GM23338 (cell line): ENCODE results near the gene ERC1. TPM values are rescaled to one million over a fixed set of nuclear protein-coding genes. Genes with fewer than 3 reads are reported as not detected.

Experiments used
- ATAC-seq: fragments of 200-7000 bp; cut with Tn5 transposase; 3 replicates; pipeline ENCODE4 v1.9.1; 2020
- DNase-seq: peaks from one replicate; pipeline ENCODE4 v3.0.0-alpha.2; 2015; ENCODE audit warnings: low spot score
- H2AFZ ChIP-seq: fragments of 200-600 bp; sonication (generic); 2 replicates; pipeline ENCODE4 v1.8.0; 2016; ENCODE audit warnings: antibody characterized with exemption, mild to moderate bottlenecking, moderate library complexity
- H3F3A ChIP-seq: fragments of 200-600 bp; sonication (generic); replicated peaks from 2 replicates; pipeline ENCODE4 v1.8.0; 2017; ENCODE audit warnings: antibody characterized with exemption, mixed run types, low read depth
- H3K27ac ChIP-seq: fragments of 200-600 bp; sonication (generic); 2 replicates; pipeline ENCODE4 v1.6.1; 2016; ENCODE audit warnings: low read depth
- H3K27me3 ChIP-seq: fragments of 200-600 bp; sonication (generic); 2 replicates; pipeline ENCODE4 v1.8.0; 2016; ENCODE audit warnings: mild to moderate bottlenecking, mixed run types, moderate library complexity; ENCODE audit not compliant: insufficient read depth
- H3K36me3 ChIP-seq: fragments of 200-600 bp; sonication (generic); 2 replicates; pipeline ENCODE4 v1.8.0; 2016; ENCODE audit warnings: mild to moderate bottlenecking; ENCODE audit not compliant: insufficient read depth
- H3K4me1 ChIP-seq: fragments of 200-600 bp; sonication (generic); 2 replicates; pipeline ENCODE4 v1.8.0; 2016; ENCODE audit warnings: mild to moderate bottlenecking, moderate library complexity; ENCODE audit not compliant: insufficient read depth
- H3K4me2 ChIP-seq: fragments of 200-600 bp; sonication (generic); 2 replicates; pipeline ENCODE4 v1.7.1; 2017; ENCODE audit warnings: mixed run types
- H3K4me3 ChIP-seq: fragments of 200-600 bp; sonication (generic); 2 replicates; pipeline ENCODE4 v1.6.1; 2016; ENCODE audit warnings: mixed run types
- H3K79me2 ChIP-seq: fragments of 200-600 bp; sonication (generic); replicated peaks from 2 replicates; pipeline ENCODE4 v1.8.0; 2017; ENCODE audit warnings: mild to moderate bottlenecking; ENCODE audit not compliant: insufficient read depth
- H3K9me2 ChIP-seq: fragments of 200-600 bp; sonication (generic); 2 replicates; pipeline ENCODE4 v1.8.0; 2017; ENCODE audit not compliant: insufficient read depth
- H4K20me1 ChIP-seq: fragments of 200-600 bp; sonication (generic); replicated peaks from 2 replicates; pipeline ENCODE4 v1.8.0; 2017; ENCODE audit warnings: mild to moderate bottlenecking; ENCODE audit not compliant: insufficient read depth
- H3K27ac Mint-ChIP-seq: 2 replicates; pipeline ENCODE4 v1.8.0; 2020; ENCODE audit warnings: inconsistent platforms, mild to moderate bottlenecking, moderate library complexity, mixed read lengths
- H3K27me3 Mint-ChIP-seq: 3 replicates; pipeline ENCODE4 v1.8.0; 2022; ENCODE audit warnings: low read depth, mild to moderate bottlenecking, moderate library complexity, mixed read lengths, inconsistent platforms; ENCODE audit not compliant: insufficient read depth, poor library complexity
- H3K36me3 Mint-ChIP-seq: 3 replicates; pipeline ENCODE4 v1.8.0; 2021; ENCODE audit warnings: low read depth, mild to moderate bottlenecking, inconsistent platforms, moderate library complexity, mixed read lengths
- H3K4me1 Mint-ChIP-seq: 3 replicates; pipeline ENCODE4 v1.8.0; 2020; ENCODE audit warnings: mild to moderate bottlenecking, inconsistent platforms, mixed read lengths
- H3K4me3 Mint-ChIP-seq: 3 replicates; pipeline ENCODE4 v1.8.0; 2021; ENCODE audit warnings: moderate library complexity, mild to moderate bottlenecking, inconsistent platforms, mixed read lengths
- H3K9me3 Mint-ChIP-seq: 3 replicates; pipeline ENCODE4 v1.8.0; 2020; ENCODE audit warnings: moderate library complexity, mild to moderate bottlenecking, inconsistent platforms, mixed read lengths
- CREB1 ChIP-seq: fragments of 250-450 bp; sonication (Bioruptor Pico); IDR thresholded peaks from 2 replicates; pipeline ENCODE4 v1.5.0; 2020; ENCODE audit warnings: low read depth, mild to moderate bottlenecking, moderate library complexity
- JUNB ChIP-seq: IDR thresholded peaks from one replicate; pipeline ENCODE4 v1.6.1; 2016; ENCODE audit warnings: antibody characterized with exemption; ENCODE audit not compliant: unreplicated experiment
- POLR2AphosphoS5 ChIP-seq: IDR thresholded peaks from 2 replicates; pipeline ENCODE4 v1.6.1; 2016; ENCODE audit warnings: antibody characterized with exemption, low read depth
- STAT1 ChIP-seq: IDR thresholded peaks from one replicate; pipeline ENCODE4 v1.6.1; 2016; ENCODE audit warnings: antibody characterized with exemption; ENCODE audit not compliant: unreplicated experiment
- ZNF114 ChIP-seq: fragments of 250-450 bp; sonication (Bioruptor Pico); IDR thresholded peaks from 2 replicates; pipeline ENCODE4 v1.5.0; 2020; ENCODE audit warnings: mild to moderate bottlenecking, moderate library complexity
- ZNF331 ChIP-seq: fragments of 250-450 bp; sonication (Bioruptor Pico); IDR thresholded peaks from 2 replicates; pipeline ENCODE4 v1.5.0; 2020; ENCODE audit warnings: low read depth, mild to moderate bottlenecking, moderate library complexity
- polyA plus RNA-seq: library from polyadenylated mRNA; unstranded; fragments of >200 nt; fragmentation: Nextera tagmentation; extraction: Ambion mirVana; gene quantifications from 2 replicates; pipeline ENCODE4 v1.2.1, GENCODE V29; 2016
- total RNA-seq: library from RNA; depleted of rRNA; stranded (reverse); fragments of >200 nt; shearing (Covaris generic); gene quantifications from 2 replicates; pipeline ENCODE4 v1.2.3, GENCODE V29; 2014
- TF ChIP-seq, protein P1 (sequence below): IDR thresholded peaks from one replicate; pipeline ENCODE4 v1.6.1; 2018; ENCODE audit warnings: antibody characterized with exemption; ENCODE audit not compliant: unreplicated experiment
- TF ChIP-seq, protein P2 (sequence below): IDR thresholded peaks from 2 replicates; pipeline ENCODE4 v1.6.1; 2016; ENCODE audit warnings: antibody characterized with exemption
- TF ChIP-seq, protein P3 (sequence below): fragments of 250-450 bp; sonication (Bioruptor Pico); IDR thresholded peaks from 2 replicates; pipeline ENCODE4 v1.5.0; 2020; ENCODE audit warnings: mild to moderate bottlenecking, moderate library complexity

ERC1 gene
- total and polyA plus RNA-seq, 2 experiments from 2014 or later: 28.1 to 35.3 TPM

DNA sequence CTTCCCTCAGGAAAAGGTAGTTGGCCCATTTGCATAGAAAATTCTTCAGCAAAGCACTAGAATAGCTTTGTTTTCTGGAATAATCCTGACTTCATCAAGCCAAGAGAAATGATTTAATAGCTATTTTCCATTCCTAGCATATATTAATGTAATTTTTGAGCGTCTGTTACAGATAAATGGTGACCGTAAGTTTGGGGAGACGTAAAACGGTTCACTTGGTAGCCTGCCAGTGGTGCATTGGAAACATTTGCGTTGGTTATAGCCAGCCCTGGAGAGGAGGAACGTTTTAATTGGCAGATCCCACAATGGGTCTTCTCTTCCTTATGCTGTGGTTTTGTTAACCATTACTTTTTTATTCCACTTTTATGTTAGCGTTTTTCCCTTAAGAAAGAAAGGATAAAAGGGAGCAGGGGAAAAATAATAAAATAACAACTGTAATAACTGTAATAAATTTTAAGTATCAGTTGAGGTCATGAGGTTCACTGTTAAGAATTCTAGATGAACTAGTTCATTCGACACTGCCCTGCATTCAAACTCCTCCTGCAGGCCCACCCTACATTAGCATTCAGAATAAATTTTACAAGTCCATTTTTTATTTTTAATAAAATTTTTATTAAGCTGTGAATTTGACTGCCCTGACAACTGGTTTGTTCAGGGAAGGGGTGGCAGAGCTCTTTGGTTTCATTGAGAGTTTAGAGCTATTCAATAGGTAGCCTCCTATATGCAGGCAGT, 300.7 kb downstream of the ERC1 start:
- DNase-seq (no peak), ATAC-seq (no peak)
- Histone ChIP-seq H3K27me3 (no peaks in the 10 kb centered on the region), H2AFZ (no peak overlapping the region), H3K36me3 (no peaks in the 10 kb centered on the region), H3K4me2 (no peak overlapping the region), H3K9me2 (no peaks in the 10 kb centered on the region), H3K27ac (no peak overlapping the region), H3K4me3 (no peak overlapping the region), H3F3A (no peaks in the 10 kb centered on the region), H3K79me2 (no peaks in the 10 kb centered on the region), H4K20me1 (no peaks in the 10 kb centered on the region), H3K4me1 (no peaks in the 10 kb centered on the region)
- Mint-ChIP-seq H3K27me3 (peaks cover 1% of the 10 kb centered on the region), H3K36me3 (peaks cover 14% of the 10 kb centered on the region; the same call in 2 of the 3 replicates), H3K4me1 (peaks cover 2% of the 10 kb centered on the region; the same call in 1 of the 3 replicates), H3K27ac (no peak overlapping the region), H3K4me3 (no peak overlapping the region), H3K9me3 (no peaks in the 10 kb centered on the region)
- TF ChIP-seq POLR2AphosphoS5: no peak
- no peak for TF ChIP-seq CREB1 (CRISPR knock-in tag)
- TF ChIP-seq ZNF331: no peak
- TF ChIP-seq, protein P1, sequence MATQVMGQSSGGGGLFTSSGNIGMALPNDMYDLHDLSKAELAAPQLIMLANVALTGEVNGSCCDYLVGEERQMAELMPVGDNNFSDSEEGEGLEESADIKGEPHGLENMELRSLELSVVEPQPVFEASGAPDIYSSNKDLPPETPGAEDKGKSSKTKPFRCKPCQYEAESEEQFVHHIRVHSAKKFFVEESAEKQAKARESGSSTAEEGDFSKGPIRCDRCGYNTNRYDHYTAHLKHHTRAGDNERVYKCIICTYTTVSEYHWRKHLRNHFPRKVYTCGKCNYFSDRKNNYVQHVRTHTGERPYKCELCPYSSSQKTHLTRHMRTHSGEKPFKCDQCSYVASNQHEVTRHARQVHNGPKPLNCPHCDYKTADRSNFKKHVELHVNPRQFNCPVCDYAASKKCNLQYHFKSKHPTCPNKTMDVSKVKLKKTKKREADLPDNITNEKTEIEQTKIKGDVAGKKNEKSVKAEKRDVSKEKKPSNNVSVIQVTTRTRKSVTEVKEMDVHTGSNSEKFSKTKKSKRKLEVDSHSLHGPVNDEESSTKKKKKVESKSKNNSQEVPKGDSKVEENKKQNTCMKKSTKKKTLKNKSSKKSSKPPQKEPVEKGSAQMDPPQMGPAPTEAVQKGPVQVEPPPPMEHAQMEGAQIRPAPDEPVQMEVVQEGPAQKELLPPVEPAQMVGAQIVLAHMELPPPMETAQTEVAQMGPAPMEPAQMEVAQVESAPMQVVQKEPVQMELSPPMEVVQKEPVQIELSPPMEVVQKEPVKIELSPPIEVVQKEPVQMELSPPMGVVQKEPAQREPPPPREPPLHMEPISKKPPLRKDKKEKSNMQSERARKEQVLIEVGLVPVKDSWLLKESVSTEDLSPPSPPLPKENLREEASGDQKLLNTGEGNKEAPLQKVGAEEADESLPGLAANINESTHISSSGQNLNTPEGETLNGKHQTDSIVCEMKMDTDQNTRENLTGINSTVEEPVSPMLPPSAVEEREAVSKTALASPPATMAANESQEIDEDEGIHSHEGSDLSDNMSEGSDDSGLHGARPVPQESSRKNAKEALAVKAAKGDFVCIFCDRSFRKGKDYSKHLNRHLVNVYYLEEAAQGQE: no peak
- no peak for TF ChIP-seq ZNF114 (CRISPR knock-in tag)
- TF ChIP-seq, protein P2, sequence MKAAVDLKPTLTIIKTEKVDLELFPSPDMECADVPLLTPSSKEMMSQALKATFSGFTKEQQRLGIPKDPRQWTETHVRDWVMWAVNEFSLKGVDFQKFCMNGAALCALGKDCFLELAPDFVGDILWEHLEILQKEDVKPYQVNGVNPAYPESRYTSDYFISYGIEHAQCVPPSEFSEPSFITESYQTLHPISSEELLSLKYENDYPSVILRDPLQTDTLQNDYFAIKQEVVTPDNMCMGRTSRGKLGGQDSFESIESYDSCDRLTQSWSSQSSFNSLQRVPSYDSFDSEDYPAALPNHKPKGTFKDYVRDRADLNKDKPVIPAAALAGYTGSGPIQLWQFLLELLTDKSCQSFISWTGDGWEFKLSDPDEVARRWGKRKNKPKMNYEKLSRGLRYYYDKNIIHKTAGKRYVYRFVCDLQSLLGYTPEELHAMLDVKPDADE: no peak
- no peak for TF ChIP-seq JUNB
- TF ChIP-seq, protein P3, sequence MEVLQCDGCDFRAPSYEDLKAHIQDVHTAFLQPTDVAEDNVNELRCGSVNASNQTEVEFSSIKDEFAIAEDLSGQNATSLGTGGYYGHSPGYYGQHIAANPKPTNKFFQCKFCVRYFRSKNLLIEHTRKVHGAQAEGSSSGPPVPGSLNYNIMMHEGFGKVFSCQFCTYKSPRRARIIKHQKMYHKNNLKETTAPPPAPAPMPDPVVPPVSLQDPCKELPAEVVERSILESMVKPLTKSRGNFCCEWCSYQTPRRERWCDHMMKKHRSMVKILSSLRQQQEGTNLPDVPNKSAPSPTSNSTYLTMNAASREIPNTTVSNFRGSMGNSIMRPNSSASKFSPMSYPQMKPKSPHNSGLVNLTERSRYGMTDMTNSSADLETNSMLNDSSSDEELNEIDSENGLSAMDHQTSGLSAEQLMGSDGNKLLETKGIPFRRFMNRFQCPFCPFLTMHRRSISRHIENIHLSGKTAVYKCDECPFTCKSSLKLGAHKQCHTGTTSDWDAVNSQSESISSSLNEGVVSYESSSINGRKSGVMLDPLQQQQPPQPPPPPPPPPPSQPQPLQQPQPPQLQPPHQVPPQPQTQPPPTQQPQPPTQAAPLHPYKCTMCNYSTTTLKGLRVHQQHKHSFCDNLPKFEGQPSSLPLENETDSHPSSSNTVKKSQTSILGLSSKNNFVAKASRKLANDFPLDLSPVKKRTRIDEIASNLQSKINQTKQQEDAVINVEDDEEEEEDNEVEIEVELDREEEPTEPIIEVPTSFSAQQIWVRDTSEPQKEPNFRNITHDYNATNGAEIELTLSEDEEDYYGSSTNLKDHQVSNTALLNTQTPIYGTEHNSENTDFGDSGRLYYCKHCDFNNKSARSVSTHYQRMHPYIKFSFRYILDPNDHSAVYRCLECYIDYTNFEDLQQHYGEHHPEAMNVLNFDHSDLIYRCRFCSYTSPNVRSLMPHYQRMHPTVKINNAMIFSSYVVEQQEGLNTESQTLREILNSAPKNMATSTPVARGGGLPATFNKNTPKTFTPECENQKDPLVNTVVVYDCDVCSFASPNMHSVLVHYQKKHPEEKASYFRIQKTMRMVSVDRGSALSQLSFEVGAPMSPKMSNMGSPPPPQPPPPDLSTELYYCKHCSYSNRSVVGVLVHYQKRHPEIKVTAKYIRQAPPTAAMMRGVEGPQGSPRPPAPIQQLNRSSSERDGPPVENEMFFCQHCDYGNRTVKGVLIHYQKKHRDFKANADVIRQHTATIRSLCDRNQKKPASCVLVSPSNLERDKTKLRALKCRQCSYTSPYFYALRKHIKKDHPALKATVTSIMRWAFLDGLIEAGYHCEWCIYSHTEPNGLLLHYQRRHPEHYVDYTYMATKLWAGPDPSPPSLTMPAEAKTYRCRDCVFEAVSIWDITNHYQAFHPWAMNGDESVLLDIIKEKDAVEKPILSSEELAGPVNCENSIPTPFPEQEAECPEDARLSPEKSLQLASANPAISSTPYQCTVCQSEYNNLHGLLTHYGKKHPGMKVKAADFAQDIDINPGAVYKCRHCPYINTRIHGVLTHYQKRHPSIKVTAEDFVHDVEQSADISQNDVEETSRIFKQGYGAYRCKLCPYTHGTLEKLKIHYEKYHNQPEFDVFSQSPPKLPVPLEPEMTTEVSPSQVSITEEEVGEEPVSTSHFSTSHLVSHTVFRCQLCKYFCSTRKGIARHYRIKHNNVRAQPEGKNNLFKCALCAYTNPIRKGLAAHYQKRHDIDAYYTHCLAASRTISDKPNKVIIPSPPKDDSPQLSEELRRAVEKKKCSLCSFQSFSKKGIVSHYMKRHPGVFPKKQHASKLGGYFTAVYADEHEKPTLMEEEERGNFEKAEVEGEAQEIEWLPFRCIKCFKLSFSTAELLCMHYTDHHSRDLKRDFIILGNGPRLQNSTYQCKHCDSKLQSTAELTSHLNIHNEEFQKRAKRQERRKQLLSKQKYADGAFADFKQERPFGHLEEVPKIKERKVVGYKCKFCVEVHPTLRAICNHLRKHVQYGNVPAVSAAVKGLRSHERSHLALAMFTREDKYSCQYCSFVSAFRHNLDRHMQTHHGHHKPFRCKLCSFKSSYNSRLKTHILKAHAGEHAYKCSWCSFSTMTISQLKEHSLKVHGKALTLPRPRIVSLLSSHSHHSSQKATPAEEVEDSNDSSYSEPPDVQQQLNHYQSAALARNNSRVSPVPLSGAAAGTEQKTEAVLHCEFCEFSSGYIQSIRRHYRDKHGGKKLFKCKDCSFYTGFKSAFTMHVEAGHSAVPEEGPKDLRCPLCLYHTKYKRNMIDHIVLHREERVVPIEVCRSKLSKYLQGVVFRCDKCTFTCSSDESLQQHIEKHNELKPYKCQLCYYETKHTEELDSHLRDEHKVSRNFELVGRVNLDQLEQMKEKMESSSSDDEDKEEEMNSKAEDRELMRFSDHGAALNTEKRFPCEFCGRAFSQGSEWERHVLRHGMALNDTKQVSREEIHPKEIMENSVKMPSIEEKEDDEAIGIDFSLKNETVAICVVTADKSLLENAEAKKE (CRISPR knock-in tag): no peak
- no peak for TF ChIP-seq STAT1
